22Rv1 (cell line): ENCODE data around the gene CDH10.

Source experiments
- CTCF ChIP-seq: fragments of 450-650 bp; IDR thresholded peaks from 2 replicates; pipeline ENCODE4 v1.5.1; 2017; ENCODE audit warnings: mild to moderate bottlenecking
- ZFX ChIP-seq: fragments of 450-650 bp; IDR thresholded peaks from 2 replicates; pipeline ENCODE4 v1.6.1; 2017; ENCODE audit warnings: antibody characterized with exemption, borderline replicate concordance

- TF ChIP-seq CTCF (no peak), ZFX (no peak)
Observed at GRCh38 chr5:24635209-24635608, 9.6 kb downstream of the CDH10 start.
